ENCODE results near the gene TMEM161A.

DNA sequence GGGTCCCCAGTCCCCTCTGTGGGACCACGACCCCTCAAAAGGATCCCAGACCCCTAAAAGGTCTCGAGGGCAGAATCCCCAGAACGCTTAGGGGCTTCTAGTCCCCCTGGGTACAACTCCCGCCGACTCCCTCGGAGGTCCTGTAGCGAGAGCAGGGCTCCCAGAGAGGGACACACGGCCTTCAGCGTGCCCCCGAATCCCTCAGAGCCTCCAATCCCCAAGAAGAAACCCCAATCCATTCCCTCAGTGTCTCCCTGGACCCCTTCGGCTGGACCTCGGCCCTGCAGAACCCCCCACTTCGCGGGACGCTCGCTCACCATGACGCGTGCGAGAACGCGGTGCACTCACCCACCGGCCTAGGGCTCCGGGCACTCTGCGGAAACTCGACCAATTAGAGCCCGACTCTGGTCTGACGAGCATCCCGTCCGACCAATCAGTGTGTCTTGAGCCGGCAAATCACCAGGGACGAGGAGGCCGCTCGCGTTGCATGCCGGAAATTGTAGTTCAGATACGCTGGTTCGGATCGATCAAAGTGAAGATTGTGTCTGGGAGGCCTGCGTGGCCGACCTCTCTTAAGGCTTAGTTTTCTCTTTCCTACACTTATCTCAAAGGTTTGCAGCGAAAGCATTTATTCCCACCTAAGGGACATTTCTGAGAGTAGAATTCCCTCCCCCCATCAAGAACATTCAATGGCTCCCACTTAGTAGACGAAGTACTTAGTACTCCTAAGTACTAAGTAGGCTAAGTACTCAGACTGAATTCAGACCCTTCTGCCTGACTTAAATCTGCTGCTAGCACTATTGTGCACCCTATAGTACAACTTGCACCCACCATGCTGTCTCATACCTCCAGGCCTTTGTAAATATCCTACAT is at the start of gene TMEM161A:
- TF ChIP-seq, protein P1, sequence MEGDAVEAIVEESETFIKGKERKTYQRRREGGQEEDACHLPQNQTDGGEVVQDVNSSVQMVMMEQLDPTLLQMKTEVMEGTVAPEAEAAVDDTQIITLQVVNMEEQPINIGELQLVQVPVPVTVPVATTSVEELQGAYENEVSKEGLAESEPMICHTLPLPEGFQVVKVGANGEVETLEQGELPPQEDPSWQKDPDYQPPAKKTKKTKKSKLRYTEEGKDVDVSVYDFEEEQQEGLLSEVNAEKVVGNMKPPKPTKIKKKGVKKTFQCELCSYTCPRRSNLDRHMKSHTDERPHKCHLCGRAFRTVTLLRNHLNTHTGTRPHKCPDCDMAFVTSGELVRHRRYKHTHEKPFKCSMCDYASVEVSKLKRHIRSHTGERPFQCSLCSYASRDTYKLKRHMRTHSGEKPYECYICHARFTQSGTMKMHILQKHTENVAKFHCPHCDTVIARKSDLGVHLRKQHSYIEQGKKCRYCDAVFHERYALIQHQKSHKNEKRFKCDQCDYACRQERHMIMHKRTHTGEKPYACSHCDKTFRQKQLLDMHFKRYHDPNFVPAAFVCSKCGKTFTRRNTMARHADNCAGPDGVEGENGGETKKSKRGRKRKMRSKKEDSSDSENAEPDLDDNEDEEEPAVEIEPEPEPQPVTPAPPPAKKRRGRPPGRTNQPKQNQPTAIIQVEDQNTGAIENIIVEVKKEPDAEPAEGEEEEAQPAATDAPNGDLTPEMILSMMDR (IDR thresholded peaks at IDR 0.05), result peak in 1 of 7 experiments; percentile 1
- TF ChIP-seq POLR2A (IDR thresholded peaks at IDR 0.05), result peak in 2 of 3 donors; percentile 77 to 83
